SU-DHL-6 (cell line): ENCODE measurements around the gene ABCG4.

ENCODE experiments used
- EZH2phosphoT487 ChIP-seq: fragments of 200-600 bp; sonication (generic), shearing (Covaris generic); conservative IDR thresholded peaks from 2 replicates; pipeline ENCODE4 v1.6.1; 2018; ENCODE audit warnings: mild to moderate bottlenecking, antibody characterized with exemption, low read length, moderate library complexity, mixed read lengths
- TF ChIP-seq, protein P1 (sequence below): fragments of 200-600 bp; sonication (generic); IDR thresholded peaks from one replicate; pipeline ENCODE4 v1.5.1; 2017; ENCODE audit warnings: antibody characterized with exemption, mild to moderate bottlenecking, low read length, moderate library complexity; ENCODE audit not compliant: insufficient read depth, poor library complexity, severe bottlenecking

DNA sequence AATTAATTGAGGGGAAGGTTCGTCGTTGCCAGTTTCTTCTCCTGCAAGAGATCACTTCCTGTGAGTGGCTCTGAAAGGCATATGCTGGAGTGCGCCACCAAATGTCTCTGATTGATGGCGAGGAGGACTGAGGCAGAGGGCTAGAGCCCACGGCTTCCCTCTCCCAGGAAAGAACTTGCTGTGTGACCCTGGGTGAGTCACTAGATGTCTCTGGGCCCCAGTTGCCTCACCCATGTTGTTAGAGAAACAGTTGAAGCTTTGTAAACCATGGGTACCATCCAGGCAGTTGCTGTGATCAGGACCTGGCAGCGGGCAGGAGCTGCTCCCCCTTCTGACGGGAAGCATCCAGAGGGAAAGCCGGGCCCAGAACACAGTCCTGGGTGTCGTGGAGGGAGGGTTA lies 3.2 kb downstream of the ABCG4 start:
- TF ChIP-seq, protein P1, sequence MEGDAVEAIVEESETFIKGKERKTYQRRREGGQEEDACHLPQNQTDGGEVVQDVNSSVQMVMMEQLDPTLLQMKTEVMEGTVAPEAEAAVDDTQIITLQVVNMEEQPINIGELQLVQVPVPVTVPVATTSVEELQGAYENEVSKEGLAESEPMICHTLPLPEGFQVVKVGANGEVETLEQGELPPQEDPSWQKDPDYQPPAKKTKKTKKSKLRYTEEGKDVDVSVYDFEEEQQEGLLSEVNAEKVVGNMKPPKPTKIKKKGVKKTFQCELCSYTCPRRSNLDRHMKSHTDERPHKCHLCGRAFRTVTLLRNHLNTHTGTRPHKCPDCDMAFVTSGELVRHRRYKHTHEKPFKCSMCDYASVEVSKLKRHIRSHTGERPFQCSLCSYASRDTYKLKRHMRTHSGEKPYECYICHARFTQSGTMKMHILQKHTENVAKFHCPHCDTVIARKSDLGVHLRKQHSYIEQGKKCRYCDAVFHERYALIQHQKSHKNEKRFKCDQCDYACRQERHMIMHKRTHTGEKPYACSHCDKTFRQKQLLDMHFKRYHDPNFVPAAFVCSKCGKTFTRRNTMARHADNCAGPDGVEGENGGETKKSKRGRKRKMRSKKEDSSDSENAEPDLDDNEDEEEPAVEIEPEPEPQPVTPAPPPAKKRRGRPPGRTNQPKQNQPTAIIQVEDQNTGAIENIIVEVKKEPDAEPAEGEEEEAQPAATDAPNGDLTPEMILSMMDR = no peak
- no peak for TF ChIP-seq EZH2phosphoT487
